SK-N-SH (cell line): ENCODE results near the gene KYAT1. TPM values are rescaled to one million over a fixed set of nuclear protein-coding genes. Genes with fewer than 3 reads are reported as not detected.

Experiments used
- CTCF ChIA-PET: fragments of 300-600, 350-600 bp; formaldehyde crosslinking; extraction: SDS; loops from one replicate; lab custom pipeline; 2021; lab: Yijun Ruan, JAX
- POLR2A ChIA-PET: fragments of 350-600 bp; sonication (Branson Sonifier 250); formaldehyde crosslinking; extraction: SDS; loops from one replicate; lab custom pipeline; 2020; ENCODE audit warnings: antibody characterized with exemption, inconsistent platforms; lab: Yijun Ruan, JAX
- DNase-seq: peaks from one replicate; pipeline ENCODE4 v3.0.0; 2012
- H2AFZ ChIP-seq: fragments of 200-600 bp; sonication (generic); 2 replicates; pipeline ENCODE4 v1.8.1; 2016; ENCODE audit warnings: antibody characterized with exemption, mild to moderate bottlenecking, low read depth
- H3F3A ChIP-seq: fragments of 200-600 bp; sonication (generic); replicated peaks from 2 replicates; pipeline ENCODE3; 2016; ENCODE audit warnings: antibody characterized with exemption, mild to moderate bottlenecking; ENCODE audit not compliant: insufficient read depth
- H3K27ac ChIP-seq, 2 experiments: fragments of 200-500 bp in 1 of 2; fragments of 200-600 bp in 1 of 2; sonication (Bioruptor generic) in 1 of 2; sonication (generic), shearing (Covaris generic) in 1 of 2; 2 replicates each; pipeline versions ENCODE4 v1.5.1 to v1.6.1; 2014 to 2016; ENCODE audit warnings: low read depth in 2 of 2, inconsistent platforms in 1 of 2, low read length in 1 of 2, mild to moderate bottlenecking in 1 of 2, mixed read lengths in 1 of 2
- H3K27me3 ChIP-seq: fragments of 200-600 bp; sonication (generic), shearing (Covaris generic); 2 replicates; pipeline ENCODE4 v1.6.1; 2016; ENCODE audit warnings: mixed run types; ENCODE audit not compliant: insufficient read depth
- H3K36me3 ChIP-seq, 2 experiments: fragments of 200-500 bp in 1 of 2; fragments of 200-600 bp in 1 of 2; sonication (Bioruptor generic) in 1 of 2; sonication (generic) in 1 of 2; replicated peaks in 1 of 2; 2 replicates each; pipeline versions ENCODE3 to v1.5.1; 2014 to 2016; ENCODE audit warnings: low read length in 1 of 2, mild to moderate bottlenecking in 1 of 2; ENCODE audit not compliant: insufficient read depth in 2 of 2, control insufficient read depth in 1 of 2
- H3K4me1 ChIP-seq, 2 experiments: fragments of 200-500 bp in 1 of 2; fragments of 200-600 bp in 1 of 2; sonication (Bioruptor generic) in 1 of 2; sonication (generic), shearing (Covaris generic) in 1 of 2; 2 replicates each; pipeline versions ENCODE4 v1.5.1 to v1.6.1; 2014 to 2016; ENCODE audit warnings: low read depth in 1 of 2, low read length in 1 of 2, mixed run types in 1 of 2; ENCODE audit not compliant: insufficient read depth in 2 of 2, control insufficient read depth in 1 of 2
- H3K4me2 ChIP-seq: fragments of 200-600 bp; sonication (generic), shearing (Covaris generic); 2 replicates; pipeline ENCODE4 v1.6.1; 2017; ENCODE audit warnings: mixed run types
- H3K4me3 ChIP-seq, 2 experiments: fragments of 200-500 bp in 1 of 2; fragments of 200-600 bp in 1 of 2; sonication (Bioruptor generic) in 1 of 2; sonication (generic), shearing (Covaris generic) in 1 of 2; 2 replicates each; pipeline versions ENCODE4 v1.5.1 to v1.8.1; 2014 to 2016; ENCODE audit warnings: low read depth in 2 of 2, inconsistent platforms in 1 of 2, low read length in 1 of 2, mild to moderate bottlenecking in 1 of 2, mixed read lengths in 1 of 2, moderate library complexity in 1 of 2
- H3K79me2 ChIP-seq: fragments of 200-600 bp; sonication (generic); 2 replicates; pipeline ENCODE4 v1.8.1; 2017; ENCODE audit warnings: mild to moderate bottlenecking; ENCODE audit not compliant: insufficient read depth
- H3K9ac ChIP-seq: fragments of 200-600 bp; sonication (generic); 2 replicates; pipeline ENCODE4 v1.6.1; 2017; ENCODE audit warnings: mixed run types
- H3K9me2 ChIP-seq: fragments of 200-600 bp; sonication (generic); 2 replicates; pipeline ENCODE4 v1.6.1; 2017; ENCODE audit warnings: mixed run types
- H3K9me3 ChIP-seq: fragments of 200-600 bp; sonication (generic); 2 replicates; pipeline ENCODE4 v1.6.1; 2017; ENCODE audit warnings: mixed run types, mild to moderate bottlenecking, moderate library complexity
- H4K20me1 ChIP-seq: fragments of 200-600 bp; sonication (generic); 2 replicates; pipeline ENCODE4 v1.6.1; 2017; ENCODE audit warnings: mild to moderate bottlenecking, mixed run types; ENCODE audit not compliant: insufficient read depth
- CHD2 ChIP-seq: fragments of 150-350 bp; IDR thresholded peaks from 2 replicates; pipeline ENCODE4 v1.6.1; 2018; ENCODE audit warnings: low read length; ENCODE audit not compliant: partially characterized antibody
- EZH2phosphoT487 ChIP-seq: fragments of 200-600 bp; sonication (generic); IDR thresholded peaks from 2 replicates; pipeline ENCODE4 v1.6.1; 2017; ENCODE audit warnings: low read depth, mixed run types, mild to moderate bottlenecking, antibody characterized with exemption, moderate library complexity, borderline replicate concordance
- FOXJ3 ChIP-seq: sonication (generic); formaldehyde crosslinking; IDR thresholded peaks from 2 replicates; pipeline ENCODE4 v1.5.1; 2020; ENCODE audit warnings: mild to moderate bottlenecking, missing genetic modification reagents
- FOXM1 ChIP-seq: IDR thresholded peaks from 2 replicates; pipeline ENCODE4 v1.4.0; 2012; ENCODE audit warnings: low read depth, mild to moderate bottlenecking
- GABPA ChIP-seq: IDR thresholded peaks from 2 replicates; pipeline ENCODE4 v1.4.0; 2012; ENCODE audit warnings: low read depth, mild to moderate bottlenecking
- JUND ChIP-seq: IDR thresholded peaks from 2 replicates; pipeline ENCODE4 v1.4.0; 2012
- MEF2A ChIP-seq: IDR thresholded peaks from 2 replicates; pipeline ENCODE4 v1.4.0; 2012; ENCODE audit warnings: low read depth, borderline replicate concordance
- NRF1 ChIP-seq: IDR thresholded peaks from 2 replicates; pipeline ENCODE4 v1.6.1; 2012; ENCODE audit warnings: low read depth, mild to moderate bottlenecking, low read length
- POLR2AphosphoS5 ChIP-seq: IDR thresholded peaks from 2 replicates; pipeline ENCODE4 v1.6.1; 2012; ENCODE audit warnings: low read depth, low read length
- RAD21 ChIP-seq: IDR thresholded peaks from 2 replicates; pipeline ENCODE4 v1.6.1; 2012; ENCODE audit warnings: mild to moderate bottlenecking, low read length
- RFX5 ChIP-seq: IDR thresholded peaks from 2 replicates; pipeline ENCODE4 v1.6.1; 2012; ENCODE audit warnings: mild to moderate bottlenecking, improper control_type of control experiment, low read length
- SMC3 ChIP-seq: IDR thresholded peaks from 2 replicates; pipeline ENCODE4 v1.6.1; 2012; ENCODE audit warnings: low read depth, low read length, improper control_type of control experiment
- TCF12 ChIP-seq: IDR thresholded peaks from 2 replicates; pipeline ENCODE4 v1.4.0; 2012
- WGBS: methylation state at CpG from one replicate; pipeline ENCODE4 v1.1.6; 2017; ENCODE audit warnings: low lambda C conversion rate; 5-methylcytosine and 5-hydroxymethylcytosine counted together
- polyA plus RNA-seq, 3 experiments: library from polyadenylated mRNA; depleted of rRNA; stranded (reverse); fragments of >200 nt; gene quantifications; 2 replicates each; pipeline ENCODE4 v1.2.3, GENCODE V29; 2012
- TF ChIP-seq, protein P1 (sequence below): fragments of 150-350 bp; IDR thresholded peaks from 2 replicates; pipeline ENCODE4 v1.6.1; 2017; ENCODE audit warnings: antibody characterized with exemption, low read length, low read depth, borderline replicate concordance
- TF ChIP-seq, protein P2 (sequence below): IDR thresholded peaks from 2 replicates; pipeline ENCODE4; 2012
- TF ChIP-seq, protein P3 (sequence below): IDR thresholded peaks from 2 replicates; pipeline ENCODE4 v1.4.0; 2012; ENCODE audit warnings: low read depth, borderline replicate concordance
- TF ChIP-seq, protein P4 (sequence below): IDR thresholded peaks from 2 replicates; pipeline ENCODE4 v1.4.0; 2012; ENCODE audit warnings: low read depth, borderline replicate concordance
- TF ChIP-seq, protein P5 (sequence below): IDR thresholded peaks from 2 replicates; pipeline ENCODE4 v1.4.0; 2012; ENCODE audit warnings: low read depth
- TF ChIP-seq, protein P6 (sequence below): IDR thresholded peaks from 2 replicates; pipeline ENCODE4 v1.6.1; 2012; ENCODE audit warnings: mild to moderate bottlenecking, low read depth, low read length, moderate library complexity
- TF ChIP-seq, protein P7 (sequence below): fragments of 150-350 bp; IDR thresholded peaks from 2 replicates; pipeline ENCODE4 v1.6.1; 2016; ENCODE audit warnings: mild to moderate bottlenecking, low read depth, low read length

KYAT1 gene
- polyA plus RNA-seq, 1 of the 3 experiments (the other 2 are of a cell fraction) = 9.4 TPM

DNA sequence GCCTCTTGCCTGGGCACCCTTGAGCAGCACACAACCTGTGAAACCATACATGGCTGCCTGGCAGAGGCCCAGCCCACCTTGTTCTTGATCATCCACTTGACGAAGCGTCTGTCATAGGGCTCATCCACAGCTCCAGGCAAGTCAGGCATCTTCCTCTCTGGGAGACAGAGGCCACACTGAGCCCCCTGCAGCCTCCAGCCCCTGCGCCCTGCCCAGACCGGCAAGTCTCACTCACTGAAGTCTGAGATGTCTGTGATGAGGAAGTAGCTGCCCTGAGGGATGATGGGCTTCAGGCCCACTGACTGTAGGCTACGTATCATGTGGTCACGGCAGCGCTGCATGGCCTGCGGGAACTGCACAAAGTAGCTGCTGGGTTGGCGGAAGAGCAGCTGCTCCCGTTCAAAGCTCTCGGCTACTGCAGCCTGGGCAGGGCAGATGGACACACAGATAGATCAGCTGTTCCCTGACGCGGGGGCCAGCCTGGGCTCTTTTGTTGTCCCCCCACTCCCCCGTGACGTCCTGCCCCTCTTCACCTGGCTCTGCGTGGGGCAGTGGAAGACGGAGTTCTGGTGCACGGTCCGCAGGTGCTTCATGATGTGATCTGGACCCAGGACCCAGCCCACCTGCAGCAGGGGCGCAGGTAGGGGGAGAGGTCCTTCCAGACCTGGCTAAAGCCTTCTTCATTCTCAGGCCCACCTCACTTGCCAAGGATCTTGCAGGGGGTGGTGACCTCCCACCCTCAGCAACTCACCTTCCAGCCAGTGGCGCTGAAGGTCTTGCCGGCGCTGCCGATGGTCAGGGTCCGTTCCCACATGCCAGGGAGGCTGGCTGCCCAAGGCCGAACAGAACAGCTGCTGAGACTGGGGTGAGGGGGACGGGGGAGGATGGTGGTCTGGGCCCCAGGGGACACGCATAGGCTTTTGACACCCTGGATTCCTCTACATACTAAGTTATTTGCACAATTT, 46.2 kb downstream of the KYAT1 start:
- TF ChIP-seq EZH2phosphoT487 = no peak
- no peak for TF ChIP-seq CHD2
- no peak for TF ChIP-seq FOXJ3 (CRISPR knock-in tag)
- TF ChIP-seq FOXM1 = no peak
- TF ChIP-seq RFX5 = no peak
- TF ChIP-seq, protein P1, sequence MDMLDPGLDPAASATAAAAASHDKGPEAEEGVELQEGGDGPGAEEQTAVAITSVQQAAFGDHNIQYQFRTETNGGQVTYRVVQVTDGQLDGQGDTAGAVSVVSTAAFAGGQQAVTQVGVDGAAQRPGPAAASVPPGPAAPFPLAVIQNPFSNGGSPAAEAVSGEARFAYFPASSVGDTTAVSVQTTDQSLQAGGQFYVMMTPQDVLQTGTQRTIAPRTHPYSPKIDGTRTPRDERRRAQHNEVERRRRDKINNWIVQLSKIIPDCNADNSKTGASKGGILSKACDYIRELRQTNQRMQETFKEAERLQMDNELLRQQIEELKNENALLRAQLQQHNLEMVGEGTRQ = no peak
- TF ChIP-seq, protein P2, sequence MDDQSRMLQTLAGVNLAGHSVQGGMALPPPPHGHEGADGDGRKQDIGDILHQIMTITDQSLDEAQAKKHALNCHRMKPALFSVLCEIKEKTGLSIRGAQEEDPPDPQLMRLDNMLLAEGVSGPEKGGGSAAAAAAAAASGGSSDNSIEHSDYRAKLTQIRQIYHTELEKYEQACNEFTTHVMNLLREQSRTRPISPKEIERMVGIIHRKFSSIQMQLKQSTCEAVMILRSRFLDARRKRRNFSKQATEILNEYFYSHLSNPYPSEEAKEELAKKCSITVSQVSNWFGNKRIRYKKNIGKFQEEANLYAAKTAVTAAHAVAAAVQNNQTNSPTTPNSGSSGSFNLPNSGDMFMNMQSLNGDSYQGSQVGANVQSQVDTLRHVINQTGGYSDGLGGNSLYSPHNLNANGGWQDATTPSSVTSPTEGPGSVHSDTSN = no peak
- no peak for TF ChIP-seq POLR2AphosphoS5
- TF ChIP-seq, protein P3, sequence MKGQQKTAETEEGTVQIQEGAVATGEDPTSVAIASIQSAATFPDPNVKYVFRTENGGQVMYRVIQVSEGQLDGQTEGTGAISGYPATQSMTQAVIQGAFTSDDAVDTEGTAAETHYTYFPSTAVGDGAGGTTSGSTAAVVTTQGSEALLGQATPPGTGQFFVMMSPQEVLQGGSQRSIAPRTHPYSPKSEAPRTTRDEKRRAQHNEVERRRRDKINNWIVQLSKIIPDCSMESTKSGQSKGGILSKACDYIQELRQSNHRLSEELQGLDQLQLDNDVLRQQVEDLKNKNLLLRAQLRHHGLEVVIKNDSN = no peak
- TF ChIP-seq RAD21 = no peak
- TF ChIP-seq, protein P4, sequence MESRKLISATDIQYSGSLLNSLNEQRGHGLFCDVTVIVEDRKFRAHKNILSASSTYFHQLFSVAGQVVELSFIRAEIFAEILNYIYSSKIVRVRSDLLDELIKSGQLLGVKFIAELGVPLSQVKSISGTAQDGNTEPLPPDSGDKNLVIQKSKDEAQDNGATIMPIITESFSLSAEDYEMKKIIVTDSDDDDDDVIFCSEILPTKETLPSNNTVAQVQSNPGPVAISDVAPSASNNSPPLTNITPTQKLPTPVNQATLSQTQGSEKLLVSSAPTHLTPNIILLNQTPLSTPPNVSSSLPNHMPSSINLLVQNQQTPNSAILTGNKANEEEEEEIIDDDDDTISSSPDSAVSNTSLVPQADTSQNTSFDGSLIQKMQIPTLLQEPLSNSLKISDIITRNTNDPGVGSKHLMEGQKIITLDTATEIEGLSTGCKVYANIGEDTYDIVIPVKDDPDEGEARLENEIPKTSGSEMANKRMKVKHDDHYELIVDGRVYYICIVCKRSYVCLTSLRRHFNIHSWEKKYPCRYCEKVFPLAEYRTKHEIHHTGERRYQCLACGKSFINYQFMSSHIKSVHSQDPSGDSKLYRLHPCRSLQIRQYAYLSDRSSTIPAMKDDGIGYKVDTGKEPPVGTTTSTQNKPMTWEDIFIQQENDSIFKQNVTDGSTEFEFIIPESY = no peak
- no peak for TF ChIP-seq NRF1
- TF ChIP-seq SMC3 = no peak
- no peak for TF ChIP-seq MEF2A
- no peak for TF ChIP-seq GABPA
- TF ChIP-seq, protein P5, sequence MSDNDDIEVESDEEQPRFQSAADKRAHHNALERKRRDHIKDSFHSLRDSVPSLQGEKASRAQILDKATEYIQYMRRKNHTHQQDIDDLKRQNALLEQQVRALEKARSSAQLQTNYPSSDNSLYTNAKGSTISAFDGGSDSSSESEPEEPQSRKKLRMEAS = no peak
- no peak for TF ChIP-seq TCF12
- TF ChIP-seq, protein P6, sequence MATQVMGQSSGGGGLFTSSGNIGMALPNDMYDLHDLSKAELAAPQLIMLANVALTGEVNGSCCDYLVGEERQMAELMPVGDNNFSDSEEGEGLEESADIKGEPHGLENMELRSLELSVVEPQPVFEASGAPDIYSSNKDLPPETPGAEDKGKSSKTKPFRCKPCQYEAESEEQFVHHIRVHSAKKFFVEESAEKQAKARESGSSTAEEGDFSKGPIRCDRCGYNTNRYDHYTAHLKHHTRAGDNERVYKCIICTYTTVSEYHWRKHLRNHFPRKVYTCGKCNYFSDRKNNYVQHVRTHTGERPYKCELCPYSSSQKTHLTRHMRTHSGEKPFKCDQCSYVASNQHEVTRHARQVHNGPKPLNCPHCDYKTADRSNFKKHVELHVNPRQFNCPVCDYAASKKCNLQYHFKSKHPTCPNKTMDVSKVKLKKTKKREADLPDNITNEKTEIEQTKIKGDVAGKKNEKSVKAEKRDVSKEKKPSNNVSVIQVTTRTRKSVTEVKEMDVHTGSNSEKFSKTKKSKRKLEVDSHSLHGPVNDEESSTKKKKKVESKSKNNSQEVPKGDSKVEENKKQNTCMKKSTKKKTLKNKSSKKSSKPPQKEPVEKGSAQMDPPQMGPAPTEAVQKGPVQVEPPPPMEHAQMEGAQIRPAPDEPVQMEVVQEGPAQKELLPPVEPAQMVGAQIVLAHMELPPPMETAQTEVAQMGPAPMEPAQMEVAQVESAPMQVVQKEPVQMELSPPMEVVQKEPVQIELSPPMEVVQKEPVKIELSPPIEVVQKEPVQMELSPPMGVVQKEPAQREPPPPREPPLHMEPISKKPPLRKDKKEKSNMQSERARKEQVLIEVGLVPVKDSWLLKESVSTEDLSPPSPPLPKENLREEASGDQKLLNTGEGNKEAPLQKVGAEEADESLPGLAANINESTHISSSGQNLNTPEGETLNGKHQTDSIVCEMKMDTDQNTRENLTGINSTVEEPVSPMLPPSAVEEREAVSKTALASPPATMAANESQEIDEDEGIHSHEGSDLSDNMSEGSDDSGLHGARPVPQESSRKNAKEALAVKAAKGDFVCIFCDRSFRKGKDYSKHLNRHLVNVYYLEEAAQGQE = no peak
- TF ChIP-seq, protein P7, sequence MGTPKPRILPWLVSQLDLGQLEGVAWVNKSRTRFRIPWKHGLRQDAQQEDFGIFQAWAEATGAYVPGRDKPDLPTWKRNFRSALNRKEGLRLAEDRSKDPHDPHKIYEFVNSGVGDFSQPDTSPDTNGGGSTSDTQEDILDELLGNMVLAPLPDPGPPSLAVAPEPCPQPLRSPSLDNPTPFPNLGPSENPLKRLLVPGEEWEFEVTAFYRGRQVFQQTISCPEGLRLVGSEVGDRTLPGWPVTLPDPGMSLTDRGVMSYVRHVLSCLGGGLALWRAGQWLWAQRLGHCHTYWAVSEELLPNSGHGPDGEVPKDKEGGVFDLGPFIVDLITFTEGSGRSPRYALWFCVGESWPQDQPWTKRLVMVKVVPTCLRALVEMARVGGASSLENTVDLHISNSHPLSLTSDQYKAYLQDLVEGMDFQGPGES = no peak
- no peak for TF ChIP-seq JUND
- POLR2A ChIA-PET = no interaction called here
- no peak for DNase-seq
- H3K4me2 ChIP-seq = no peak overlapping the region
- H3K79me2 ChIP-seq = no peaks in the 10 kb centered on the region
- no peaks in the 10 kb centered on the region for H3K27me3 ChIP-seq
- no peaks in the 10 kb centered on the region for H3K36me3 ChIP-seq
- CTCF ChIA-PET = interaction anchor here (1.3 kb wide), 1 partner anchor 9 kb away, joined by 3 read pairs; no protein-coding TSS in a partner anchor
- WGBS = 95% methylated on average over 22 of the region's 28 CpGs
- H4K20me1 ChIP-seq = no peaks in the 10 kb centered on the region
- H3K4me1 ChIP-seq = no peaks in the 10 kb centered on the region
- H3K9ac ChIP-seq = no peak overlapping the region
- H3K4me3 ChIP-seq = no peak overlapping the region
- H3K9me2 ChIP-seq = no peaks in the 10 kb centered on the region
- no peaks in the 10 kb centered on the region for H3K9me3 ChIP-seq
- no peak overlapping the region for H2AFZ ChIP-seq
- H3K27ac ChIP-seq = no peak overlapping the region
- H3F3A ChIP-seq = no peaks in the 10 kb centered on the region
